Spinal cord (tissue), 10 donors: Measurements from ENCODE around the gene GATD1. TPM values are rescaled to one million over a fixed set of nuclear protein-coding genes. Genes with fewer than 3 reads are reported as not detected.

Source experiments
- DNase-seq, 6 donors: peaks; one replicate each; pipeline versions ENCODE4 v3.0.0 to v3.0.0-alpha.2; 2013 to 2015; ENCODE audit warnings: low spot score in 6 of 6, low read depth in 4 of 6
- H3K27ac ChIP-seq: one replicate; pipeline ENCODE4 v1.5.1; 2013; ENCODE audit warnings: low read depth, low read length, control low read depth
- H3K27me3 ChIP-seq: one replicate; pipeline ENCODE4 v1.6.1; 2013; ENCODE audit warnings: low read length; ENCODE audit not compliant: control insufficient read depth, insufficient read depth
- H3K36me3 ChIP-seq: one replicate; pipeline ENCODE4 v1.6.1; 2013; ENCODE audit warnings: low read length; ENCODE audit not compliant: control insufficient read depth, insufficient read depth
- H3K4me1 ChIP-seq: one replicate; pipeline ENCODE4 v1.6.1; 2013; ENCODE audit warnings: low read length; ENCODE audit not compliant: control insufficient read depth, insufficient read depth
- H3K4me3 ChIP-seq: one replicate; pipeline ENCODE4 v1.5.1; 2013; ENCODE audit warnings: low read depth, low read length, control low read depth
- H3K9me3 ChIP-seq: one replicate; pipeline ENCODE4 v1.6.1; 2013; ENCODE audit warnings: low read length; ENCODE audit not compliant: control insufficient read depth, insufficient read depth
- WGBS: methylation state at CpG from one replicate; pipeline ENCODE4 v1.1.5; 2013; ENCODE audit warnings: missing lambda C conversion rate; ENCODE audit not compliant: insufficient coverage; 5-methylcytosine and 5-hydroxymethylcytosine counted together
- polyA plus RNA-seq, 2 donors: library from polyadenylated mRNA; unstranded; fragments of 120-200 nt; gene quantifications; one replicate each; pipeline ENCODE4 v1.2.1, GENCODE V29; 2013; ENCODE audit not compliant: insufficient read length in 2 of 2
- total RNA-seq, 2 donors: library from RNA; depleted of rRNA in 1 of 2; stranded (reverse); fragments of 120-200 nt in 1 of 2; fragments of >200 nt in 1 of 2; gene quantifications; one replicate each; pipeline versions ENCODE4 v1.2.3 to v1.2.4, GENCODE V29; 2013 to 2014
- donor health status: healthy.

GATD1 gene
- total and polyA plus RNA-seq, 4 donors = 22.8 to 133 (median 70.9) TPM

DNA sequence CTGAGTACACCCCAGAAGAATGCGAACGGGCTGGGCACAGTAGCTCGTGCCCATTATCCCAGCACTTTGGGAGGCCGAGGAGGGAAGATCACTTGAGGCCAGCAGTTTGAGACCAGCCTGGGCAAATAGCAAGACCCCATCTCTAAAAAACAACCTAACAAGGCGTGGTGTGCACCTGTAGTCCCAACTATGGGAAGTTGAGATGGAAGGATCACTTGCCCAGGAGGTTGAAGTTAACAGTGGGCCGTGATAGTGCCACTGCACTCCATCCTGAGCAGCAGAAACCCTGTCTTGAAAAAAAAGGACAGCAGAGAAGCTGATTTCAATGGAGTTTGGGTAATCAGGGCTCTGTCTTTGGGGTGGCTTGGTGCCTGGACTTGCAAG is 35.8 kb upstream of the GATD1 start:
- H3K27ac ChIP-seq = no peak overlapping the region
- H3K36me3 ChIP-seq = peaks cover 48% of the 10 kb centered on the region
- 88% methylated on average over 6 of the region's 6 CpGs for WGBS
- no peaks in the 10 kb centered on the region for H3K27me3 ChIP-seq
- DNase-seq = no peak
- no peaks in the 10 kb centered on the region for H3K9me3 ChIP-seq
- H3K4me1 ChIP-seq = peaks cover 26% of the 10 kb centered on the region
- no peak overlapping the region for H3K4me3 ChIP-seq

DNA sequence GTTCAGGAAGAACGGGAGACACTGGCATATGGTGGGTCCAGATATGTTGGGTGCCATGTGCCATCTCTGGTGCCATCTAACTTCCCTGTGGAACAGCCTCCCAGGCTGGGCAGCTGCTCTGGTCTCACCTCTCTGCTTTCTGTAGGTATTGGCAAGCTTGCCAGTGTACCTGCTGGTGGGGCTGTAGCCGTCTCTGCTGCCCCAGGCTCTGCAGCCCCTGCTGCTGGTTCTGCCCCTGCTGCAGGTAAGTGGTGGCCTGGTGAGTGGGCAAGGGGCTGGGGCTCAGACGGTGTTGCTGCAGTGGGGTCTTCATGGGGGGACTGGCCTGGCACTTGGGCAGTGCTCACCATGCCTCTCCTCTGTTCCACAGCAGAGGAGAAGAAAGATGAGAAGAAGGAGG is 35.1 kb upstream of the GATD1 start:
- no peaks in the 10 kb centered on the region for H3K9me3 ChIP-seq

DNA sequence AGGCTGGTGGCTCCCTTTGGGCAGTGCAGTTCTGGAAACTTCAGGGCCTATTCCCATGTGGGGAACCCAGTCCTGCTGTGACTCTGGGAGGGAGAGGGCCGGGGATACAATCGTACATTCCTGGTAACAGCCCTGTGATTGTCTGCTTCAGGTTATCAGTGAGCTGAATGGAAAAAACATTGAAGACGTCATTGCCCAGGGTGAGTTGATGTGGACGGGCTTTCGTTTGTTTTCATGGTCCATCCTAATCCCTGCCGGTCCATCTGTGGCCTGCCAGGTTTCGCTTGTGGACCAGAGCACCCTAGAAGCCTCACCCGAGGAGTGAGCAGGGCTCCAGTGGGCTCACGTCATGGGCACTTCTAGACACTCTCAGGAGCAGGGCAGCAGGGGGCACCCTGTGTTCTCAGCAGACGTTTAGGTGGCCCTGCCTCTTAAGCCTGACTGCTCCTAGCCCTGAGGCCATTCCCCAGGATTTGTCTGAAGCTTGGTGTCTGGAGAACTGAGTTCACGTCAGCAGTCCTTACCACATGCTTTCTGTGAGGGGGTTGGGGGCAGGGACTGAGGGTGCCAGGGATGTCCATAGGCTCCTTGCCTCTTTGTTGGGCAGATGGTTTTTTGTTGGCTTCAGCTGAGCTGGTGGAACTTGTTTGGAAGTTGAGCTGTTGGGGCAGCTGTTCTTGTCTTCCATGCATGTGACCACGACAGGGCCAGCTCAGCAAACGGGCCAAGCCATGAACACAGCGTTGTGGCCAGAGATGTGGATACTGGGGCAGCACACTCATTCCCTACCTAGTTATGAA is 34.4 kb upstream of the GATD1 start:
- WGBS = 87% methylated on average over 14 of the region's 14 CpGs
- Histone ChIP-seq H3K27me3 (no peaks in the 10 kb centered on the region), H3K9me3 (no peaks in the 10 kb centered on the region), H3K4me3 (no peak overlapping the region), H3K36me3 (peaks cover 48% of the 10 kb centered on the region), H3K4me1 (peaks cover 26% of the 10 kb centered on the region), H3K27ac (no peak overlapping the region)
- no peak for DNase-seq

More for the DNA sequence above, 35.1 kb upstream of the GATD1 start:
- no peak for DNase-seq
- Histone ChIP-seq H3K4me3 (no peak overlapping the region), H3K36me3 (peaks cover 48% of the 10 kb centered on the region), H3K27ac (no peak overlapping the region), H3K27me3 (no peaks in the 10 kb centered on the region), H3K4me1 (peaks cover 26% of the 10 kb centered on the region)
- WGBS = 100% methylated on average over 3 of the region's 3 CpGs

DNA sequence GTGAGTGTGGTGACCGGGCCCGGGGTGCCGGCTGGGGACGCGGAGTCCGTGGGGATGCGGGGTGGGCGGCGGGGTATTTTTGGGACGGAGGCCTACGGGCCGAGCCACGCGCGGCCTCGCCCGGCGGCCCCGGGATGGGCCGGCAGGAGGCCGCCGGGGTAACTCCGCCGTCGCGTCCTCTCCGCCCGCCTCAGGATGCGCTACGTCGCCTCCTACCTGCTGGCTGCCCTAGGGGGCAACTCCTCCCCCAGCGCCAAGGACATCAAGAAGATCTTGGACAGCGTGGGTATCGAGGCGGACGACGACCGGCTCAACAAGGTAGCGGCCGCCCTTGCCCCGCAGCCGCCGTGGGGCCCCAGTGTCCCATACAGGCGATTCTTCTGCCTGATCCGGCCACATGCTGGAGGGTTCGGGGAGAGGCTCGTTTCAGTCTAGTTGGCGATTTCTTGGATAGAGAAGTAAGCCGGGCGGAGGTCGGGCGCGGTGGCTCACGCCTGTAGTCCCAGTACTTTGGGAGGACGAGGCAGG is 32.8 kb upstream of the GATD1 start:
- DNase-seq = no peak
- peaks cover 37% of the 10 kb centered on the region for H3K4me1 ChIP-seq
- peaks cover 33% of the 10 kb centered on the region for H3K36me3 ChIP-seq
- H3K4me3 ChIP-seq = peak overlapping the region; percentile 95
- H3K27me3 ChIP-seq = no peaks in the 10 kb centered on the region
- WGBS = under 1% methylated on average over 54 of the region's 55 CpGs
- H3K27ac ChIP-seq = no peak overlapping the region
- no peaks in the 10 kb centered on the region for H3K9me3 ChIP-seq

DNA sequence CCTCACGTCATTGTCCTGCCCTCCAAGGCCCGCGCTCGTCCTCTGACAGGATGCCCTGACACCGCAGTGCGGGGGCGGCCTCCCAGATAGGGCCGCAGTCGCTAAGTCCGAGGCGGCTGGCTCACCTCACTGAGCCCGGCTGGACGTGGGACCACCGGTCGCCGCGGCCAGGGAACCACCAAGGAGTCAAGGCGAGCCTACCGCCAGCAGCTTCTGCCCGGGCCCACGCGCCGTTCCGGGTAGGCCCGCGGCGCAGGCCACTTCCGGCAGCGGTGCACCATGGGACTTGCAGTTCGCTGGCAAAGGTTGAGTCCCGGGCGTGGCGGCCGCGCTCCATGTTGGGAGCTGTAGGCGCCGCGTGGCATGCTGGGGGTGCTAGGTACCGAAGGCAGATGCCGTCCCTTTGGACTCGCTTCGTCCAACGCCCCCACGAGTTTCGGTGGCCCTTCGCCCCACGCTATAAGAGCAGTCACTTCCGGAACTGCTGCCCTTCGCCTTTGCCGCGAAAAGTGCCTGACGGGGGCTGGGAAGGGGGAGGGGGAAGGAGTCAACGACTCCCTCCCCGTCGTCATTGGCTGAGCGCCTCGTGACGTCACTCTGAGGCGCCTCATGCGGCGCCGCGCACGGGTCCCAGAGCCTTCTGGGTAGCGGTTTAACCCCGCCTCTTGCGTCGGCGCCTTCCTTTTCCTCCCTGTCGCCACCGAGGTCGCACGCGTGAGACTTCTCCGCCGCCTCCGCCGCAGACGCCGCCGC is 32.2 kb upstream of the GATD1 start, which contains the start of gene RPLP2:
TSS of gene RPLP2 (plus strand) at position 681 of the 753 bp plus-strand sequence. CDS start 268 bp downstream, outside the sequence.
- Histone ChIP-seq H3K4me1 (peaks cover 42% of the 10 kb centered on the region), H3K36me3 (peaks cover 28% of the 10 kb centered on the region), H3K27ac (peak within 1 kb of the TSS; percentile 98), H3K4me3 (peak within 1 kb of the TSS; percentile 95), H3K9me3 (no peaks in the 10 kb centered on the region), H3K27me3 (no peaks in the 10 kb centered on the region)
- under 1% methylated on average over 78 of the region's 81 CpGs for WGBS
- DNase-seq = peak; percentile 96 to 99 (median 98)

DNA sequence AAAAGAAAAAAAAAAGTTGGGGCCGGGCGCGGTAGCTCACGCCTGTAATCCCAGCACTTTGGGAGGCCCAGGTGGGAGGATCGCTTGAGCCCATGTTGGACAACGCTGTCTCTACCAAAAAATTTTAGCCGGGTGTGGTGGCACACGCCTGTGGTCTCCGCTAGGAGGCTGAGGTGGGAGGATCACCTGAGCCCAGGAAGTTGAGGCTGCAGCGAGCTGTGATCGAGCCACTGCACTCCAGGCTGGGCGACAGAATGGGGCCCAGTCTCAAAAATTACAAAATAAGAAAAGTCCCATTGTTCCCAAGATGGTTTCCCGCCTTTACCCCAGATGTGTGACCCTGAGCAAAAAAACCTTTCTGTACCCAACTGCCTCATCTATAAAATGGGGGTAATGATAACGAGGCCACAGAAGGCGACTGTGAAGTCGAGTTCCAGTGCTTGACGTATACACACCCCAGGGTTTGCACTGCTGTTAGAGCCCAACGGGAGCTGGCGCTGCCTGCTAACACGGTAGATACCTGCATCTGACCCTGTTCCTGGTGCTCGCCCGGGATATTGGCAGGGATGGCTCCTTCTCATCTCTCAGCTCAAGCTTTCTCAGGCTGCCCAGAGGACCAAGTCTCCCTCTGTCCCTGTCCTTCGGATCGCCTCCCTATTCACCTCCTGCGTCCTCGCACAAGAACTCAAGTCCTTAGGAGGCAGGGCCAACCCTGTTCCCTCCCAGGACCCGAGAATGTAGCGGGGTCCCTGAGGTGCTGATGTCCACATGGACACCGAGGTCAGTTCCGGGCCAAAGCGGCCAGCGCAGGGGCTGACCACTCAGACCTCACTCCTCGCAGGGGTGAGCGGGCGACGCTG is 31.4 kb upstream of the GATD1 start:
- WGBS = 28% methylated on average over 32 of the region's 36 CpGs
- H3K27me3 ChIP-seq = no peaks in the 10 kb centered on the region
- DNase-seq = no peak
- peak overlapping the region; percentile 98 for H3K27ac ChIP-seq
- no peaks in the 10 kb centered on the region for H3K9me3 ChIP-seq
- peaks cover 29% of the 10 kb centered on the region for H3K36me3 ChIP-seq
- H3K4me3 ChIP-seq = peak overlapping the region; percentile 95
- H3K4me1 ChIP-seq = peaks cover 50% of the 10 kb centered on the region

DNA sequence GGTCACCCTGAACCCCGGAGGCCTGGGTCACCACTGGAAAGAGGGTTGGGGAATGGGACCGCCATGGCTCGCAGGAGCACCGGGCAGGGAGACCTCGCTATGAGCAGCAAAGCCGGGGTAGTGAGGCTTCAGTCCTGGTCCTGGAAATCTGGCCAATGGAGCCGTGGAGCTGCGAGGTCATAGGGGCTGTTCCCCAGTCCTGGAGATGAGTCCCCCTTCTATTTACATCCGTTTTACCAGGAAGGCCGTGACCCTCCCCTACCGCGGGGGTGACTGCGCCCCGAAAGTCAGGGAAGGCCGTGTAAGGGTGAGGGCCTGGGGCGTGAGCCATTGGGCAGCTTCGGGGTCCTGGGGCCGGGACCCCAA is 27.3 kb upstream of the GATD1 start:
- peak overlapping the region; percentile 70 for H3K4me3 ChIP-seq
- peaks cover 46% of the 10 kb centered on the region for H3K36me3 ChIP-seq
- H3K9me3 ChIP-seq = no peaks in the 10 kb centered on the region
- peak overlapping the region; percentile 52 for H3K27ac ChIP-seq
- WGBS = 15% methylated on average over 16 of the region's 18 CpGs
- H3K4me1 ChIP-seq = peaks cover 41% of the 10 kb centered on the region
- DNase-seq = no peak
- no peaks in the 10 kb centered on the region for H3K27me3 ChIP-seq

DNA sequence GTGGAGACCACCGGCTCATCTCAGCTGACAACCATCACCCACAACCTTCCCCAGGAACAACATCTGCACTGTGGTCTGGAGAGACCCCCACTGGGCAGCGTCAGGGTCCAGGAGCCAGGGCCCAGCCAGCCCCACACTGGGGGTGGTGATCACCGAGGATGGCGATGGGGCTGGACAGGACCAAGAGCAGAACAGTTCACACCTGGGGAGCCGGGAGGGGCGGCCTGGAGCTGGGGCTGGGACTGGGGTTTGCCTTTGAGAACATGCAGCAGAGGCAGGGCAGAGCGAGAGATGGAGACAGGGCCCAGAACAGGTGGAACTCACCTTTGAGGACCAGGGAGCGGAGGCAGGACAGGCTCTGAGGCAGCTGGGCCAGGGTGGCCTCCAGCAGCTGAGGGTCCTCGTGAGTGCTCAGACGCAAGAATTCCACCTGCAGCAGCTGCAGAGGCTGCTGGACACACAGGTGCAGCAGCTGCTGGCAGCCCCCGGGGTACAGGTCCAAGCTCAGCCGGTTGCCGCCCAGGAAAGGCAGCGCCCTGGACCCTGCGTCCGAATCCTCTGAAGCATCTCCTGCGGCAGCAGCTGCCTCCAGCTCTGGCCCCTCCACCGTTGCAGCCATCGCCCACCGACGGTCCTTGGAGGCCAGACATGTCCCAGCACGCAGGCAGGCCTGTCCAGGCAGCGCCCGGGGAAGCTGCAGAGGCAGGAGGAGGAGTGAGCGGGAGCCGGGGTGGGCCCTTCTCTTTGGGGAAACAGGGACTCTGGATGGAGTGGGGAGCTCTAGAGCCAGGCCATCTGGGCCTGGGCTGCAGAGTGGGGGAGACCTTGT is 26.7 kb upstream of the GATD1 start:
- H3K4me3 ChIP-seq = peak overlapping the region; percentile 70

DNA sequence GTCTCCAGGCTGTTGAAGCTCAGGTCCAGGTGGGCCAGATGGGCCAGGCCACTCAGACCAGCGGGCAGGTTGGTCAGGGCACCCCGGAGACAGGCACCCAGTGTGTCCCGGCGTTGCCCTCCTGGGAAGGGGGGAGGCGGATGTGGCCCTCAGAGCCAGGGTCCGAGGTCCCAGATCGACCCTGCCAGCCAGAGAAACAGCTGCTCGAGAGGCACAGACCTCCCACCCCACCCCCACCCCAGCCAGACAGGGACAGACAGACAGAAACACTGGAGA is 26.1 kb upstream of the GATD1 start:
- Histone ChIP-seq H3K4me3 (no peak overlapping the region), H3K27me3 (no peaks in the 10 kb centered on the region), H3K27ac (no peak overlapping the region), H3K36me3 (peaks cover 55% of the 10 kb centered on the region), H3K9me3 (no peaks in the 10 kb centered on the region), H3K4me1 (peaks cover 38% of the 10 kb centered on the region)
- WGBS = 56% methylated on average over 3 of the region's 8 CpGs
- DNase-seq = no peak

More for the DNA sequence above, 26.7 kb upstream of the GATD1 start:
- DNase-seq = no peak
- no peaks in the 10 kb centered on the region for H3K9me3 ChIP-seq
- H3K27ac ChIP-seq = peak overlapping the region; percentile 52
- peaks cover 52% of the 10 kb centered on the region for H3K36me3 ChIP-seq
- 56% methylated on average over 25 of the region's 26 CpGs for WGBS
- H3K27me3 ChIP-seq = no peaks in the 10 kb centered on the region
- H3K4me1 ChIP-seq = peaks cover 39% of the 10 kb centered on the region
